HFFc6 (cell line): ENCODE results near the gene ATXN7. TPM values are rescaled to one million over a fixed set of nuclear protein-coding genes. Genes with fewer than 3 reads are reported as not detected.

Source experiments
- DNase-seq: peaks from one replicate; pipeline ENCODE4 v3.0.0-alpha.2; 2018
- H3K27ac Mint-ChIP-seq: 2 replicates; pipeline ENCODE4 v1.8.0; 2020; ENCODE audit warnings: mild to moderate bottlenecking, mixed read lengths
- H3K27me3 Mint-ChIP-seq: 2 replicates; pipeline ENCODE4 v1.8.0; 2021; ENCODE audit warnings: mild to moderate bottlenecking, moderate library complexity, mixed read lengths; ENCODE audit not compliant: insufficient read depth
- H3K36me3 Mint-ChIP-seq: 2 replicates; pipeline ENCODE4 v1.8.0; 2021; ENCODE audit warnings: low read depth, mixed read lengths
- H3K4me1 Mint-ChIP-seq: 2 replicates; pipeline ENCODE4 v1.8.0; 2020; ENCODE audit warnings: low read depth, mixed read lengths
- H3K4me3 Mint-ChIP-seq: 2 replicates; pipeline ENCODE4 v1.8.0; 2020; ENCODE audit warnings: mild to moderate bottlenecking, moderate library complexity, mixed read lengths
- H3K9me3 Mint-ChIP-seq: 2 replicates; pipeline ENCODE4 v1.8.0; 2020; ENCODE audit warnings: mild to moderate bottlenecking, mixed read lengths
- total RNA-seq, 6 experiments: library from RNA; stranded (reverse); fragmentation: NEBNext Ultra II Directional; extraction: Animal tissue kit (Norgen Biotek cat#: 25700); gene quantifications; 2 replicates in 1 of 6; 3 replicates in 5 of 6; pipeline ENCODE4 v1.2.3, GENCODE V29; 2021
- TF ChIP-seq, protein P1 (sequence below): fragments of 200-600 bp; sonication (generic); IDR thresholded peaks from 2 replicates; pipeline ENCODE4 v1.5.0; 2021; ENCODE audit warnings: antibody characterized with exemption, mild to moderate bottlenecking

ATXN7 gene
- total RNA-seq, 6 experiments from 2014 or later = 11.5 to 18.4 (median 15.2) TPM

DNA sequence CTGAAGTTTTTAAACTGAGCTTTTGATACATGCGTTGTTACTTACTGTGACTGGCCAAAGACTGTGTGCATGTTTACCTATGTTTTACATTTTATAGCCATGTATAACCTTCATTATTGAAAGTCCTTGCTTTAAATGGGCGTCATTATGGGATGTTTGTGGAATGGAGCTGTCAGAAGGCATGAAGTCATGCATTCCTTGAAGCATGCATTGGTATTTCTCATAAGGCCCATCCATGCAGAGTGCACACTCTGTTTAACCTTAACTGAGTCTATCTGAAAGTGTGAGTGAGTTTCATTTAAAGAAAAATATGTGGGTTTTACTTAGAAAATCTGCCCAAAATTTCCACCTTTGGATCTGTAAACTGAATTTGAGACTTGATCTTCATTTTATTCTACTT is 108.5 kb downstream of the ATXN7 start:
- Mint-ChIP-seq H3K36me3 (peaks cover 12% of the 10 kb centered on the region), H3K9me3 (no peaks in the 10 kb centered on the region), H3K27me3 (no peaks in the 10 kb centered on the region), H3K27ac (peak overlapping the region; percentile 24), H3K4me1 (peaks cover 82% of the 10 kb centered on the region), H3K4me3 (peak overlapping the region; percentile 43)
- TF ChIP-seq, protein P1, sequence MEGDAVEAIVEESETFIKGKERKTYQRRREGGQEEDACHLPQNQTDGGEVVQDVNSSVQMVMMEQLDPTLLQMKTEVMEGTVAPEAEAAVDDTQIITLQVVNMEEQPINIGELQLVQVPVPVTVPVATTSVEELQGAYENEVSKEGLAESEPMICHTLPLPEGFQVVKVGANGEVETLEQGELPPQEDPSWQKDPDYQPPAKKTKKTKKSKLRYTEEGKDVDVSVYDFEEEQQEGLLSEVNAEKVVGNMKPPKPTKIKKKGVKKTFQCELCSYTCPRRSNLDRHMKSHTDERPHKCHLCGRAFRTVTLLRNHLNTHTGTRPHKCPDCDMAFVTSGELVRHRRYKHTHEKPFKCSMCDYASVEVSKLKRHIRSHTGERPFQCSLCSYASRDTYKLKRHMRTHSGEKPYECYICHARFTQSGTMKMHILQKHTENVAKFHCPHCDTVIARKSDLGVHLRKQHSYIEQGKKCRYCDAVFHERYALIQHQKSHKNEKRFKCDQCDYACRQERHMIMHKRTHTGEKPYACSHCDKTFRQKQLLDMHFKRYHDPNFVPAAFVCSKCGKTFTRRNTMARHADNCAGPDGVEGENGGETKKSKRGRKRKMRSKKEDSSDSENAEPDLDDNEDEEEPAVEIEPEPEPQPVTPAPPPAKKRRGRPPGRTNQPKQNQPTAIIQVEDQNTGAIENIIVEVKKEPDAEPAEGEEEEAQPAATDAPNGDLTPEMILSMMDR = no peak
- DNase-seq = peak; percentile 54

DNA sequence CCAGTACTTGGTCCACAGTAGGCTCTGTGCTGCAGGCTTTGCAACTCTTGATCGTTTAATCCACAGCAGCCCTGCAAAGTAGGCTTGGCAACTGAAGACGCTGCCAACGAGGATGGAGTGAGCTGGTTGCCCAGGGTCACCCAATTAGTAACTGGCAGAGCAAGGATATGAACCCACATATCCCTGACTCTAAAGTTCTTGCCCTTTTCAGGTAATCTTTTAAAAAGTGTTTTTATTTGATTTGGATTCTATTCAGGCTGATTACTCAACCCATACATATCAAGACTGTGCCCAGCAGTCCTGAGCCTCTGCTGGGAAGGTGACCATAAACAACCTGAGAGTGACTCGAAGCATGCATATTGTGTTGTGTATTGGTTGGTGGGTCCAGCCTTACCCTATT is 109.3 kb downstream of the ATXN7 start:
- no peaks in the 10 kb centered on the region for H3K27me3 Mint-ChIP-seq
- H3K9me3 Mint-ChIP-seq = no peaks in the 10 kb centered on the region
- H3K27ac Mint-ChIP-seq = no peak overlapping the region; the same call in 1 of the 2 replicates
- TF ChIP-seq, protein P1 = no peak
- DNase-seq = no peak
- H3K4me1 Mint-ChIP-seq = peaks cover 82% of the 10 kb centered on the region
- peaks cover 16% of the 10 kb centered on the region for H3K36me3 Mint-ChIP-seq
- H3K4me3 Mint-ChIP-seq = no peak overlapping the region

GRCh38 chr3:63973406-63973805 is 109.7 kb downstream of the ATXN7 start:
- no peak overlapping the region for H3K27ac Mint-ChIP-seq
- peaks cover 16% of the 10 kb centered on the region for H3K36me3 Mint-ChIP-seq
- peaks cover 82% of the 10 kb centered on the region for H3K4me1 Mint-ChIP-seq
- H3K9me3 Mint-ChIP-seq = no peaks in the 10 kb centered on the region
- DNase-seq = no peak
- TF ChIP-seq, protein P1 = no peak
- H3K27me3 Mint-ChIP-seq = no peaks in the 10 kb centered on the region
- H3K4me3 Mint-ChIP-seq = no peak overlapping the region

GRCh38 chr3:63974451-63974850 is 110.8 kb downstream of the ATXN7 start:
- DNase-seq = no peak
- Mint-ChIP-seq H3K36me3 (peaks cover 16% of the 10 kb centered on the region), H3K27me3 (no peaks in the 10 kb centered on the region), H3K4me3 (no peak overlapping the region), H3K27ac (no peak overlapping the region), H3K9me3 (no peaks in the 10 kb centered on the region), H3K4me1 (peaks cover 81% of the 10 kb centered on the region)
- TF ChIP-seq, protein P1 = no peak

DNA sequence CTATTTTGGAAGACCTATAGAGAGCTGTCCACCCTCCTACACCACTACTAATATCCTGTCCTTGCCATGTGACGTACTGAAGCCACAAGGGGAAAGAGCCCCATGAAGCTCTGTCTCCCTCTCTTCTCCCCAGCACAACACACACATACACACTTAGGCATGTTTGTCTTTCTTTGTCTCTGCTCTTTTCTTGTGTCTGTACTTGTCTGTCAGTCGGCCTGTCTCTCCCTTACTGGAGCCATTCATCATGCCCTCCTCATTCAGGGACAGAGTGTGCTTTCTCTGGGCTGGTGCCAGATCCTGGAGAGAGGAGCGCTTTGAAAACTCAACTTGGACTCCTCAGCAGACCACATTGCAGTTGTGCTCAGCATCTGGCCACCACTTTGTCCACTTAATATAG is 112.1 kb downstream of the ATXN7 start:
- Mint-ChIP-seq H3K27ac (peak overlapping the region; percentile 87), H3K27me3 (no peaks in the 10 kb centered on the region), H3K4me3 (peak overlapping the region; percentile 78), H3K4me1 (peaks cover 75% of the 10 kb centered on the region), H3K36me3 (peaks cover 23% of the 10 kb centered on the region), H3K9me3 (no peaks in the 10 kb centered on the region)
- TF ChIP-seq, protein P1 = no peak
- no peak for DNase-seq
